Measurements from ENCODE around the gene RUNX1. TPM values are rescaled to one million over a fixed set of nuclear protein-coding genes. Genes with fewer than 3 reads are reported as not detected.
"Not testable (repeated sequence)": the region's sequence is repeated elsewhere in the genome, so short reads cannot be mapped to it uniquely, and the experiment has no call there.

The RUNX1 gene
- total RNA-seq, 1 donor from 2014 or later = 62.1 TPM

DNA sequence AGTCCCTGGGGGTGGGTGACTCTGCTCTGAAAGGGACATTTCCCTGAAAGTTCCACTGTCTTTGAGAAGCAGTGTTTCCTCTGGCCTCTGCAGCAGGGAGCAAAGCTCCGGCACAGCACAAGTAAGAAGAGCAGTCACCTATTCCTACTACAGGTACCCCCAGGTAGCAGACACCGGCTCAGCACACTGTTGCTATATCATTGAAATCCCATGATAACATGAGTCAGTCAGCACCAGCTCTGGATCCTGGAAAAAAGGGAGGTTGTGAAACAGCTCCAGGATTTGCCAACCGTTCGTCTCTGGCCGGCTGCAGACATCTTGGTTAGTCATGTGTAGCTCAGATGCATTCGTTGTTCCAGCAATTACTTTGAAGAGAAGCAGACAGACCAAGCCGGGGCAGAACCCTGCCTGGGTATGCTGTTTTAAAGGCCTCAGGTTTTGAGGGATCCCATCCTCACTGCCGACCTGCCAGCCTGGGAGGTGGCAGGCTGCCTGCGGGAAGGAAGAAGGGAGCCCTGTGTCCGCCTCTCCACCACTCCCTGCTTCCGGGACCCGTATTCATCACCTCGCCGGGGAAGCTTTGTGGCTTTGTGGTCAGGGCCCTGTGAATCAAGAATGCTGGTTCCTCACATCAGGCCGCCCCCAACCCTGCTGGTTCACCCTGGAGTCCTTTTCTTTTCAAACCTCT, 241.1 kb downstream of the RUNX1 start:
- no peaks in the 10 kb centered on the region for H3K27me3 ChIP-seq
- peaks cover 59% of the 10 kb centered on the region for H3K4me1 ChIP-seq
- H3K36me3 ChIP-seq = peaks cover 0 to 4% of the 10 kb centered on the region in 2 donors
- TF ChIP-seq, protein P1, sequence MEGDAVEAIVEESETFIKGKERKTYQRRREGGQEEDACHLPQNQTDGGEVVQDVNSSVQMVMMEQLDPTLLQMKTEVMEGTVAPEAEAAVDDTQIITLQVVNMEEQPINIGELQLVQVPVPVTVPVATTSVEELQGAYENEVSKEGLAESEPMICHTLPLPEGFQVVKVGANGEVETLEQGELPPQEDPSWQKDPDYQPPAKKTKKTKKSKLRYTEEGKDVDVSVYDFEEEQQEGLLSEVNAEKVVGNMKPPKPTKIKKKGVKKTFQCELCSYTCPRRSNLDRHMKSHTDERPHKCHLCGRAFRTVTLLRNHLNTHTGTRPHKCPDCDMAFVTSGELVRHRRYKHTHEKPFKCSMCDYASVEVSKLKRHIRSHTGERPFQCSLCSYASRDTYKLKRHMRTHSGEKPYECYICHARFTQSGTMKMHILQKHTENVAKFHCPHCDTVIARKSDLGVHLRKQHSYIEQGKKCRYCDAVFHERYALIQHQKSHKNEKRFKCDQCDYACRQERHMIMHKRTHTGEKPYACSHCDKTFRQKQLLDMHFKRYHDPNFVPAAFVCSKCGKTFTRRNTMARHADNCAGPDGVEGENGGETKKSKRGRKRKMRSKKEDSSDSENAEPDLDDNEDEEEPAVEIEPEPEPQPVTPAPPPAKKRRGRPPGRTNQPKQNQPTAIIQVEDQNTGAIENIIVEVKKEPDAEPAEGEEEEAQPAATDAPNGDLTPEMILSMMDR (IDR thresholded peaks at IDR 0.05) = no peak
- TF ChIP-seq POLR2AphosphoS5 (IDR thresholded peaks at IDR 0.05; ENCODE audit: insufficient read depth in 1 of 2, low read depth in 1 of 2) = peak; percentile 35 to 65
- no peak overlapping the region for H3K4me3 ChIP-seq
- intact Hi-C loops (cut with DNase I) = no loop called here
- peak in 1 of 2 donors; percentile 92 for DNase-seq (ENCODE audit: extremely low spot score in 2 of 2)
- peak overlapping the region; percentile 87 for H3K27ac ChIP-seq
- no peaks in the 10 kb centered on the region for H3K9me3 ChIP-seq

DNA sequence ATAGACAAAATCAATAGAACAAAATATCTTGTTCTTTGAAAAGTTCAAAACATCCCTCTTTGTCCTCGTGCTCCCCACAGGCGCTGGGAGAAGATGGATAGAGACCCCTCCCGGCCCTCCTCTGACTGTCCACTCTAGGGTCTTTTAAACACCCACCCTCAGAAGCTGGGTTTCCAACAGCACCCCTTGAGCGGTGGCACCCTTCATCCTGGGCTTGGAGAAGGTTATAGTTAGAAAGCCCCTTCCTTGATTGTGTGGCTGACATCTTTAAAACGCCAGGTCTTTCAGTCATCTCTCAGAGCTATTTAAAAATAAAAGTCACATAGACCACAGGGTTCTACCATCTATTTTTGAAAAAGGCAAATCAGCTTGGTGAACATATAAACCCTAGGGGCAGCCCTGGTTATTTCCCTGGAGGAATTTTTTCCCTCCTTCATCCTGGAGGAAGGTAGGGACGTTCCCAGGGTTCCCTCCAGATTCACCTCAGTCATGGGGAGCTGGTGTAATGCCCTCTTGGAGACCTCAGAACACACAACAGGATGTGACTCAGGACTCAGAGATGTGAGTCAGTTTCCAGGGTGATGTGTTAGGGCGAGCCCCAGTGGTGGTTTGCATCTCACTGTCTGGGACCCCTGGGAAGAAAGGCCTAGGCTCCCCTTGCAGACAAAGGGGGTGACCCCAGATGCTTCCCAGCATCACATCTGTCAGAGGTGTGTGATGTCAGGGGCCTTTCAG, 241.8 kb downstream of the RUNX1 start:
- H3K27me3 ChIP-seq = no peaks in the 10 kb centered on the region
- no peaks in the 10 kb centered on the region for H3K9me3 ChIP-seq
- no peak overlapping the region for H3K4me3 ChIP-seq
- H3K4me1 ChIP-seq = peaks cover 55% of the 10 kb centered on the region
- peaks cover 0 to 4% of the 10 kb centered on the region in 2 donors for H3K36me3 ChIP-seq
- H3K27ac ChIP-seq = peak overlapping the region; percentile 87
- DNase-seq (ENCODE audit: extremely low spot score in 2 of 2) = peak in 1 of 2 donors; percentile 90
- intact Hi-C loops (cut with DNase I) = no loop called here
- TF ChIP-seq POLR2AphosphoS5 (IDR thresholded peaks at IDR 0.05; ENCODE audit: insufficient read depth in 1 of 2, low read depth in 1 of 2) (no peak), POLR2A (IDR thresholded peaks at IDR 0.05) (no peak)
- TF ChIP-seq, protein P1 (IDR thresholded peaks at IDR 0.05) = no peak

DNA sequence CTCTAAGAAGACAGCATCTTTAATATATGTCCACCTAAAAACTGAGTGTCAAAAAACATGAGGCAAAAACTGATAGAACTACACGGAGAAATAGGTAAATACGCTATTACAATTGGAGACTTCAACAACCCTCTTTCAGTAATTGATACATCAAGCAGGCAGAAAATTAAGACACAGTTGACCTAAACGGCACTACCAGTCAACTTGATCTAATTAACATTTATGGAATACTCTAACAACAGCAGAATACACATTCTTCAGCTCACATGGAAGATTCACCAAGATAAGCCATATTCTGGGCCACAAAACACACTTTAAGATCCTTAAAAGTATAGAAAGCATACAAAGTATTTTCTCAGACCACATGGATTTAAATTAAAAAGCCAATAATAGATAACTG, 242.7 kb downstream of the RUNX1 start:
- Histone ChIP-seq H3K4me1 (peaks cover 50% of the 10 kb centered on the region), H3K27ac (peak overlapping the region; percentile 2), H3K4me3 (no peak overlapping the region), H3K27me3 (no peaks in the 10 kb centered on the region), H3K9me3 (no peaks in the 10 kb centered on the region), H3K36me3 (peaks cover 0 to 3% of the 10 kb centered on the region in 2 donors)
- DNase-seq (ENCODE audit: extremely low spot score in 2 of 2) = no peak
- intact Hi-C loops (cut with DNase I) = no loop called here
- no peak for TF ChIP-seq POLR2A (IDR thresholded peaks at IDR 0.05)
- TF ChIP-seq, protein P1 (IDR thresholded peaks at IDR 0.05) = no peak
- TF ChIP-seq POLR2AphosphoS5 (IDR thresholded peaks at IDR 0.05; ENCODE audit: insufficient read depth in 1 of 2, low read depth in 1 of 2) = no peak

DNA sequence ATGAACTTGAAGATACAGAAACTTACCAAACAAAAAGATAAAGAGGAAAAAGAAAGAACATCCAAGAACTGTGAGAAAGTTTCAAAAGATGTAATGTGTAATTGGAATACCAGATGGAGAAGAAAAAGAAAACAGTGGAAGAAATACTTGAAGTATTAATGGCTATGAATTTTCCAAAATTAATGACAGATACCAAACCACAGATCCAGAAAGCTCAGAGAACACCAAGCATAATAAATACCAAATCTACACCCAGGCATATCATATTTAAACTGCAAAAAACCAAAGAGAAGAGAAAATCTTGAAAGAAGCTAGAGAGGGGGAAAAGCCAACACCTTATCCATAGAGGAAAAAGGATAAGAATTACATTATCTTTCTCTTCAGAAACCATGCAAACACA, 243.9 kb downstream of the RUNX1 start:
- H3K4me1 ChIP-seq = peaks cover 44% of the 10 kb centered on the region
- no peaks in the 10 kb centered on the region for H3K27me3 ChIP-seq
- H3K9me3 ChIP-seq = no peaks in the 10 kb centered on the region
- intact Hi-C loops (cut with DNase I) = no loop called here
- no peak for DNase-seq (ENCODE audit: extremely low spot score in 2 of 2)
- no peaks in the 10 kb centered on the region for H3K36me3 ChIP-seq
- H3K27ac ChIP-seq = no peak overlapping the region
- TF ChIP-seq, protein P1 (IDR thresholded peaks at IDR 0.05) = no peak
- TF ChIP-seq POLR2A (IDR thresholded peaks at IDR 0.05) = no peak
- TF ChIP-seq POLR2AphosphoS5 (IDR thresholded peaks at IDR 0.05; ENCODE audit: insufficient read depth in 1 of 2, low read depth in 1 of 2) = no peak
- no peak overlapping the region for H3K4me3 ChIP-seq

DNA sequence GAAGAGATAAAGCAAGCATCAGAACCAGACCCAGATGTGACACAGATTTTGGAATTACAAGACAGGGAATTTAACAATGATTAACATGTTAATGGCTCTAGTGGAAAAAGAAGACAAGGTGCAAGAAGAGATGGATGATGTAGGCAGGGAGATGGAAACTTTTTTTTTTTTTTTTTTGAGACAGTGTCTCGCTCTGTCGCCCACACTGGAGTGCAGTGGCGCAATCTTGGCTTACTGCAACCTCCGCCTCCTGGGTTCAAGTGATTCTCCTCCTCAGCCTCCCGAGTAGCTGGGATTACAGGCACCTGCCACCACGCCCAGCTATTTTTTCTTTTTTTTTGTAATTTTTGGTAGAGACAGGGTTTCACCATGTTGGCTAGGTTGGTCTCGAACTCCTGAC, 244.5 kb downstream of the RUNX1 start:
- intact Hi-C loops (cut with DNase I); H3K4me3 ChIP-seq; DNase-seq (ENCODE audit: extremely low spot score in 2 of 2); H3K27me3 ChIP-seq; H3K9me3 ChIP-seq; H3K36me3 ChIP-seq: not testable (repeated sequence)
- peaks cover 44% of the 10 kb centered on the region for H3K4me1 ChIP-seq
- H3K27ac ChIP-seq = peak overlapping the region; percentile 45

Data from vagina (tissue), 2 donors.